GM10266 (cell line): ENCODE measurements around the gene C1QTNF12.

Source experiments
- DNase-seq: peaks from one replicate; pipeline ENCODE4 v3.0.0; 2012; ENCODE audit errors: extremely low spot score
- CTCF ChIP-seq: IDR thresholded peaks from 2 replicates; pipeline ENCODE4 v1.5.1; 2012; ENCODE audit warnings: mild to moderate bottlenecking, low read depth; ENCODE audit not compliant: control insufficient read depth, insufficient read depth; ENCODE audit errors: missing control alignments

C1QTNF12 gene

DNA sequence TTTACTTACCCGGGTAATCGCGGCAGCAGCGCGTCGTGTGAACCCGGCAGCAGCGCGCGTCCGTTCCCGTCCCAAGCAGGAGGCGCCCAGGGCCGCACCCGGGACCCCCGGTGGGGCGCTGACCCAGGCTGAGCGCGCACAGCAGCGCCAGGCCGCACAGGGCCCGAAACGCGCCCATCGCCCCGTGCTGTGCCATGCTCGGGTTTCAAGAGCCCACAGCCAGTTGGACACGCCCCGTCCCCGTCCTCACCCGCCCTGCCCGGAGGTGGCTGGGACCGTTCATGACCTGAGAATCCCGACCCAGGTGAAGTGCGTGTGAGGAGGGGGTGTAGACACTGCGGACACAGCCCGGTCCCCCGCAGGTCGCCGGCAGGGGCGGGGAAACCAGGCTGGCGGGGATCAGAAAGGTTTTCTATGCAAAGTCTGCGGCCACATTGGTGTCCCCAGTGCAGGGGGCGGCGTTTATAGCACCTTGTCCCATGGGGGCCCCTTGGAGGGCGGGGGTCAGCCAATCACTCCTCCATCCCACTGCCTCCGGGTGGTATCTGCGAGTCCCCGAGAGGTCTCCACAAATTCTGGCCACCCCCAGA is 40.1 kb downstream of the C1QTNF12 start, which contains the start of gene TNFRSF18:
Gene TNFRSF18, minus strand, starts transcription at position 217 of the 590 bp plus-strand sequence. Its CDS starts 21 bp downstream, at position 196.
- no peak for TF ChIP-seq CTCF
- no peak for DNase-seq

DNA sequence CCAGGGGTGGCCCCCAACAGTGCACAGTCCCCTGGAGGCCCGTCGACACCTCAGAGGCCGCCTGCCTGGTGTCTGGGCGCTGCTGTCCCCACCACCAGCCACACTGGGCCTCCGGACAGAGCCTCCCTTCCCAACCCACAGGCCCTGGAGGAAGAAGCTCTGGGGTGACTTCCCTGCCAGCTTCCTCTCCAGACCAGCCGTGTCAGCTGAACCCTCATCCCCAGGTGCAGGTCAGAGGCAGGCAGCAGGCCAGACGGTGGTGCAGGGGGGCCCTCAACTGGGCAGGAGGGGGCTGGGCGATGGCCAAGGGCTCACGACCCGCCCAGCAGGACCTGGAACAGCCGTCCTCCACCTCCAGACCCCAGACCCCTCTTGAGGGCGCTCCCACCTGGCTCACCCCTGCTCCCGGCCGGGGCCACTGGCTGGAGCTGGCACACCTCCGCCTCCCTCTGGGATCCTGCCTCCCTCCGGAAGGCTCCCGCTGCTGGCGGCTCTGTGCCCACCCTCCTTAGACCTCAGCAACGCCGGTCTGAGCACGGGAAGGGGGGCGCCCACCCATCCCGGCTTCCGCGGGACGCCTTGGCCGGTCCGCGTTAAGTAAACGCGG is 40.6 kb downstream of the C1QTNF12 start:
- peak; percentile 28 for TF ChIP-seq CTCF
- DNase-seq: no peak

DNA sequence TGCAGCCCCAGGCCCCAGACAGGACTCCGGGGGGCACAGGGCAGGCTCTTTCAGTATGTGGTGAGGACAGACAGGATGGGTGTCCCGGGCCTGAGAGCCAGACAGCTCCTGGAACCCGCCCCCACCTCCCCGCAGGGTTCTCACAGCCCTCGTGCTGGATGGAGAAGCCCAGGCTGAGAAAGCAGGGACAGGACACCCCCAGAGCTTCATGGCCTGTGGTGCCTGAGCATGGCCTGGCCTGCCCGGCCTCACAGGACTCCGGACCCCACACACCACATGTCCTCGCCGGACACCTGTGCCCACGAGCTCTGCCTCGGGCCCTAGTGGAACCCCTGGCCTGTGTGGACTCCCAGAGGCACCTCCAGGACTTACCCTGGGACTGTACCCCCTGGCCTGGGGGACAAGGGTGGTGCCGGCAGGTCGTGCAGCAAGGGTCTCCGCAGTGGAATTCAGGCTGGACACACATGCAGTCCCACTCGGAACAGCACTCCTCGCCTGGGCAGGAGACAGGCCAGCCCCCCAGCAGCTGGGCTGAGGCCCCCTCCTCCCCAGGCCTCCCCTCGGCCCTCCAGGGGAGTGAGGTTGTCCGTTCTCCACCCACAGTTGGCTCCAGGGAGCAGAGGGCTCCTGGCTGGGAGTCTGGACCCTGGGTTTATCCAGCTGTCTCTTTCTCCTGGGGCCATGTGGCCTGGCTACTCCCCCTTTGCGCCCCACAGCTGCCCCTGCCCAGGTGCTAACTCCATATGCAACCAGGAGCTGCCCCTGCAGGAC is 41.3 kb downstream of the C1QTNF12 start:
- no peak for TF ChIP-seq CTCF
- no peak for DNase-seq

DNA sequence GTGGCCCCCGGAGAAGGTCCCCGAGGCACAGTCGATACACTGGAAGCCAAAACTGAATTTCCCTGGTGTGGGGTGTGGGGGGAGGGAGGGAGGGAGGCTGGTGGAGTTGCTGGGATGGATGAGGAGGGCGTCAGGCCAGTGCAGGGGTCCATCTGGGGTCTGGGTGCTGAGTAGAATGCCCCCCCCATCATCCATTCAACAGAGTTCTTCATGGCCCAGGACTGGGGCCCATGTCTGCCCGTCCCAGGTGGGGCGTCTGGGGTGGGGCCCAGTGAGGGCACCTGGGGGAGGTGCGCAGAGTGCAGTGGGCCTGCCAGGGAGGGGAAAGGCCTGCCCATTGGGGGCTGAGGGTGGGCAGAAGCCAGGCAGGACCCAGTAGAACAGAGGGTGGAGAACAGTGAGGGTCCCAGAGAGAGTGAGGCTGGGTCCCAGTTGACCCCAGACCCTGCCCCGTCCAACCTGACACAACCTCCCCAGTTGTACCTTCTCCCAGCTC is 42.0 kb downstream of the C1QTNF12 start:
- no peak for DNase-seq
- no peak for TF ChIP-seq CTCF

GRCh38 chr1:1203561-1204424 is 42.7 kb downstream of the C1QTNF12 start:
- no peak for TF ChIP-seq CTCF
- no peak for DNase-seq

- TF ChIP-seq CTCF: no peak
- DNase-seq: no peak
Measured at GRCh38 chr1:1202831-1203560, 43.5 kb downstream of the C1QTNF12 start.
